ENCODE measurements around the gene ABCC11. TPM values are rescaled to one million over a fixed set of nuclear protein-coding genes. Genes with fewer than 3 reads are reported as not detected.

ABCC11 gene
- total and polyA plus RNA-seq, 2 experiments from 2014 or later, result 0.10 TPM; not detected in 1

- Histone ChIP-seq H3K27me3 (ENCODE audit: insufficient read depth) (no peaks in the 10 kb centered on the region), H3K79me2 (replicated peaks; ENCODE audit: insufficient read depth) (no peaks in the 10 kb centered on the region), H3F3A (replicated peaks; ENCODE audit: low read depth) (no peaks in the 10 kb centered on the region), H3K27ac (ENCODE audit: low read depth) (no peak overlapping the region), H2AFZ (no peak overlapping the region), H3K4me1 (ENCODE audit: insufficient read depth) (no peaks in the 10 kb centered on the region), H3K9me2 (ENCODE audit: insufficient read depth) (no peaks in the 10 kb centered on the region; the same call in 1 of the 2 replicates), H4K20me1 (replicated peaks; ENCODE audit: insufficient read depth) (no peaks in the 10 kb centered on the region), H3K36me3 (ENCODE audit: insufficient read depth) (no peaks in the 10 kb centered on the region), H3K4me2 (no peak overlapping the region), H3K4me3 (no peak overlapping the region)
- H3K27me3 Mint-ChIP-seq (ENCODE audit: insufficient read depth, low read depth, poor library complexity), result peaks cover 2% of the 10 kb centered on the region
- H3K4me3 Mint-ChIP-seq, result no peak overlapping the region
- H3K4me1 Mint-ChIP-seq, result peaks cover 3% of the 10 kb centered on the region; the same call in 1 of the 3 replicates
- no peak overlapping the region for H3K27ac Mint-ChIP-seq
- ATAC-seq (no peak), DNase-seq (ENCODE audit: low spot score) (no peak)
- H3K9me3 Mint-ChIP-seq, result peaks cover 3% of the 10 kb centered on the region; the same call in 1 of the 3 replicates
- no peak for TF ChIP-seq CTCF (conservative IDR thresholded peaks at IDR 0.05; ENCODE audit: low read depth in 2 of 2)
- TF ChIP-seq EZH2phosphoT487 (IDR thresholded peaks at IDR 0.05; ENCODE audit: unreplicated experiment), result no peak
- no peak for TF ChIP-seq ETS1 (IDR thresholded peaks at IDR 0.05)
- TF ChIP-seq REST (IDR thresholded peaks at IDR 0.05; ENCODE audit: unreplicated experiment), result no peak
- TF ChIP-seq ZNF331 (CRISPR knock-in tag; IDR thresholded peaks at IDR 0.05; ENCODE audit: low read depth), result no peak
- no peak for TF ChIP-seq EZH2 (IDR thresholded peaks at IDR 0.05; ENCODE audit: low read depth, unreplicated experiment)
- TF ChIP-seq NANOG (IDR thresholded peaks at IDR 0.05; ENCODE audit: borderline replicate concordance), result no peak
- no peak for TF ChIP-seq STAT1 (IDR thresholded peaks at IDR 0.05; ENCODE audit: unreplicated experiment)
- no peaks in the 10 kb centered on the region for H3K36me3 Mint-ChIP-seq (ENCODE audit: low read depth)
Measured at GRCh38 chr16:48188449-48189102, 58.8 kb downstream of the ABCC11 start.
